Glutamatergic neuron (in vitro differentiated cells): ENCODE measurements around the gene FAM3D. TPM values are rescaled to one million over a fixed set of nuclear protein-coding genes. Genes with fewer than 3 reads are reported as not detected.

Source experiments
- DNase-seq: peaks from one replicate; pipeline ENCODE4 v3.0.0; 2022
- H3K27ac Mint-ChIP-seq: one replicate; pipeline ENCODE4 v1.8.0; 2020; ENCODE audit warnings: mild to moderate bottlenecking, mixed read lengths, inconsistent platforms; ENCODE audit not compliant: unreplicated experiment
- H3K27me3 Mint-ChIP-seq: one replicate; pipeline ENCODE4 v1.8.0; 2020; ENCODE audit warnings: mild to moderate bottlenecking, moderate library complexity, mixed read lengths, inconsistent platforms; ENCODE audit not compliant: unreplicated experiment
- H3K36me3 Mint-ChIP-seq: one replicate; pipeline ENCODE4 v1.8.0; 2020; ENCODE audit warnings: mild to moderate bottlenecking, mixed read lengths, inconsistent platforms; ENCODE audit not compliant: unreplicated experiment
- H3K4me1 Mint-ChIP-seq: one replicate; pipeline ENCODE4 v1.8.0; 2020; ENCODE audit warnings: mild to moderate bottlenecking, low read depth, mixed read lengths, inconsistent platforms; ENCODE audit not compliant: unreplicated experiment
- H3K4me3 Mint-ChIP-seq: one replicate; pipeline ENCODE4 v1.8.0; 2020; ENCODE audit warnings: mild to moderate bottlenecking, mixed read lengths, inconsistent platforms; ENCODE audit not compliant: unreplicated experiment
- H3K9me3 Mint-ChIP-seq: one replicate; pipeline ENCODE4 v1.8.0; 2020; ENCODE audit warnings: mild to moderate bottlenecking, moderate library complexity, mixed read lengths, inconsistent platforms; ENCODE audit not compliant: unreplicated experiment
- CTCF ChIP-seq: fragments of 200-600 bp; sonication (generic); IDR thresholded peaks from one replicate; pipeline ENCODE4 v1.5.0; 2021; ENCODE audit not compliant: partially characterized antibody, unreplicated experiment
- total RNA-seq: library from RNA; stranded (reverse); fragmentation: NEBNext Ultra II Directional; extraction: Animal tissue kit (Norgen Biotek cat#: 25700); gene quantifications from one replicate; pipeline ENCODE4 v1.2.1, GENCODE V29; 2021; ENCODE audit not compliant: unreplicated experiment

Gene FAM3D
- total RNA-seq, 1 donor from 2014 or later = not detected

GRCh38 chr3:58691997-58692396 is 25.4 kb upstream of the FAM3D start:
- no peak overlapping the region for H3K27ac Mint-ChIP-seq
- no peaks in the 10 kb centered on the region for H3K4me1 Mint-ChIP-seq
- H3K36me3 Mint-ChIP-seq = peaks cover 25% of the 10 kb centered on the region
- TF ChIP-seq CTCF = no peak
- no peaks in the 10 kb centered on the region for H3K27me3 Mint-ChIP-seq
- no peak for DNase-seq
- H3K4me3 Mint-ChIP-seq = no peak overlapping the region
- H3K9me3 Mint-ChIP-seq = peaks cover 7% of the 10 kb centered on the region

GRCh38 chr3:58690490-58690889 is 23.9 kb upstream of the FAM3D start:
- Mint-ChIP-seq H3K4me3 (no peak overlapping the region), H3K27ac (no peak overlapping the region)
- no peak for DNase-seq

GRCh38 chr3:58688574-58688973 is 22.0 kb upstream of the FAM3D start:
- Mint-ChIP-seq H3K4me1 (no peaks in the 10 kb centered on the region), H3K9me3 (peaks cover 7% of the 10 kb centered on the region), H3K27ac (no peak overlapping the region), H3K4me3 (no peak overlapping the region), H3K36me3 (peaks cover 25% of the 10 kb centered on the region), H3K27me3 (peaks cover 2% of the 10 kb centered on the region)
- DNase-seq = no peak
- no peak for TF ChIP-seq CTCF

More at GRCh38 chr3:58690490-58690889, 23.9 kb upstream of the FAM3D start:
- TF ChIP-seq CTCF = no peak
- H3K4me1 Mint-ChIP-seq = no peaks in the 10 kb centered on the region
- H3K9me3 Mint-ChIP-seq = peaks cover 7% of the 10 kb centered on the region
- peaks cover 2% of the 10 kb centered on the region for H3K27me3 Mint-ChIP-seq
- peaks cover 25% of the 10 kb centered on the region for H3K36me3 Mint-ChIP-seq

GRCh38 chr3:58686847-58687246 is 20.3 kb upstream of the FAM3D start:
- peaks cover 2% of the 10 kb centered on the region for H3K27me3 Mint-ChIP-seq
- no peak overlapping the region for H3K27ac Mint-ChIP-seq
- TF ChIP-seq CTCF = no peak
- H3K4me3 Mint-ChIP-seq = no peak overlapping the region
- H3K4me1 Mint-ChIP-seq = no peaks in the 10 kb centered on the region
- DNase-seq = no peak
- H3K9me3 Mint-ChIP-seq = peaks cover 7% of the 10 kb centered on the region
- peaks cover 25% of the 10 kb centered on the region for H3K36me3 Mint-ChIP-seq

- Mint-ChIP-seq H3K36me3 (peaks cover 25% of the 10 kb centered on the region), H3K27ac (no peak overlapping the region), H3K4me1 (no peaks in the 10 kb centered on the region), H3K9me3 (peaks cover 8% of the 10 kb centered on the region), H3K27me3 (peaks cover 2% of the 10 kb centered on the region), H3K4me3 (no peak overlapping the region)
- no peak for TF ChIP-seq CTCF
- no peak for DNase-seq
These were observed 19.1 kb upstream of the FAM3D start for GRCh38 chr3:58685641-58686040.
